ENCODE data around the gene SND1. TPM values are rescaled to one million over a fixed set of nuclear protein-coding genes. Genes with fewer than 3 reads are reported as not detected.

SND1 gene
- total and polyA plus RNA-seq, 10 of the 15 experiments (the other 5 are each of a cell fraction or from before 2014, with no cell fraction given): 52.4 to 270 (median 146) TPM

GRCh38 chr7:127738859-127739258 lies 86.9 kb downstream of the SND1 start:
- in situ Hi-C loops (cut with MboI): no loop called here
- 0 out of 2 replicates have a peak, but pooled peaks cover 3% of the 10 kb centered on the region for H4K20me1 ChIP-seq (ENCODE audit: control insufficient read depth, insufficient read depth)

More at GRCh38 chr7:127738859-127739258, 86.9 kb downstream of the SND1 start:
- RAD21 ChIA-PET (ENCODE audit: unreplicated experiment): no interaction called here
- H2AFZ ChIP-seq (ENCODE audit: control insufficient read depth, low read depth, low read length): no peak overlapping the region
- no peak for ATAC-seq
- no peak overlapping the region for H3K27ac ChIP-seq (ENCODE audit: control insufficient read depth, insufficient read depth)
- SMC1A ChIA-PET (ENCODE audit: uncharacterized antibody, unreplicated experiment): interaction anchor here (0.8 to 1.0 kb wide), 4 partner anchors 12 to 43 kb away, joined by 3 read pairs; no protein-coding TSS in a partner anchor
- no peaks in the 10 kb centered on the region for H3K27me3 ChIP-seq (replicated peaks in 1 of 2; ENCODE audit: control insufficient read depth in 2 of 2, insufficient read depth in 2 of 2, low read length in 1 of 2)
- H3K9ac ChIP-seq (ENCODE audit: control insufficient read depth, insufficient read depth, low read length): no peak overlapping the region
- POLR2A ChIA-PET: interaction anchor here (0.5 kb wide), 1 partner anchor 268 kb away, joined by 6 read pairs; no protein-coding TSS in a partner anchor
- CTCF ChIA-PET: interaction anchor here (0.9 to 1.1 kb wide), 2 partner anchors 21 to 471 kb away, joined by 3 to 4 read pairs; no protein-coding TSS in a partner anchor
- H3K4me2 ChIP-seq (ENCODE audit: control insufficient read depth, insufficient read depth): no peak overlapping the region
- peaks cover 10% of the 10 kb centered on the region for H3K79me2 ChIP-seq (ENCODE audit: control insufficient read depth, insufficient read depth, low read length)
- no peak for DNase-seq (ENCODE audit: low read depth, low spot score)
- no peaks in the 10 kb centered on the region; the same call in 1 of the 2 replicates for H3K4me1 ChIP-seq (ENCODE audit: control insufficient read depth, insufficient read depth, low read length)
- FAIRE-seq: no peak
- 43% methylated on average over 2 of the region's 2 CpGs for WGBS (ENCODE audit: insufficient coverage, insufficient replicate concordance, low lambda C conversion rate, missing lambda C conversion rate)
- no peak for TF ChIP-seq TARDBP (IDR thresholded peaks at IDR 0.05; ENCODE audit: borderline replicate concordance)
- no peak for TF ChIP-seq SUZ12 (IDR thresholded peaks at IDR 0.05; ENCODE audit: unreplicated experiment)
- no peak for TF ChIP-seq IRF5 (IDR thresholded peaks at IDR 0.05; ENCODE audit: borderline replicate concordance)
- no peak for TF ChIP-seq BRCA1 (IDR thresholded peaks at IDR 0.05; ENCODE audit: low read depth, low read length)
- no peak for TF ChIP-seq CHD2 (IDR thresholded peaks at IDR 0.05; ENCODE audit: borderline replicate concordance, low read depth, low read length)
- TF ChIP-seq CREB1 (IDR thresholded peaks at IDR 0.05; ENCODE audit: low read depth): no peak
- no peak for TF ChIP-seq BCL11A (IDR thresholded peaks at IDR 0.05; ENCODE audit: low read depth, low read length)
- no peak for TF ChIP-seq RAD21 (IDR thresholded peaks at IDR 0.05; ENCODE audit: insufficient read depth, low read depth, low read length)
- no peak for TF ChIP-seq CREM (IDR thresholded peaks at IDR 0.05; ENCODE audit: low read depth)
- no peak for TF ChIP-seq POLR2A (IDR thresholded peaks at IDR 0.05; ENCODE audit: low read depth, low read length)
- TF ChIP-seq EED (IDR thresholded peaks at IDR 0.05; ENCODE audit: low read depth): no peak
- TF ChIP-seq BCL3 (IDR thresholded peaks at IDR 0.05; ENCODE audit: borderline replicate concordance, insufficient read depth, low read depth, low read length, poor library complexity, severe bottlenecking): no peak
- no peak overlapping the region for H3K4me3 ChIP-seq
- intact Hi-C loops (cut with micrococcal nuclease; ENCODE audit: unreplicated experiment): no loop called here
- H3K36me3 ChIP-seq (ENCODE audit: control insufficient read depth in 2 of 2, insufficient read depth in 2 of 2, low read length in 1 of 2): peaks cover 5 to 32% of the 10 kb centered on the region in 2 experiments
- BruUV-seq (replicated peaks): no TSS peak
- no peaks in the 10 kb centered on the region for H3K9me3 ChIP-seq (replicated peaks; ENCODE audit: control insufficient read depth, insufficient read depth, low read length)

All from GM12878 (cell line).